ENCODE data around the gene AFMID.

GRCh38 chr17:78231991-78232858, 45.1 kb downstream of the AFMID start:
- TF ChIP-seq HMGXB4 (CRISPR knock-in tag; IDR thresholded peaks at IDR 0.05) (no peak; the same call in 1 of the 2 replicates), IRF1 (CRISPR knock-in tag; IDR thresholded peaks at IDR 0.05) (no peak), TCF7 (CRISPR knock-in tag; IDR thresholded peaks at IDR 0.05; ENCODE audit: low read depth) (no peak), CTCF (IDR thresholded peaks at IDR 0.05) (no peak), ESRRA (CRISPR knock-in tag; IDR thresholded peaks at IDR 0.05; ENCODE audit: borderline replicate concordance) (no peak), MAX (CRISPR knock-in tag; IDR thresholded peaks at IDR 0.05) (no peak), ZNF121 (CRISPR knock-in tag; IDR thresholded peaks at IDR 0.05) (no peak), NFE2L1 (CRISPR knock-in tag; IDR thresholded peaks at IDR 0.05) (no peak), FOXJ3 (CRISPR knock-in tag; IDR thresholded peaks at IDR 0.05; ENCODE audit: borderline replicate concordance) (no peak), IRF2 (CRISPR knock-in tag; IDR thresholded peaks at IDR 0.05; ENCODE audit: borderline replicate concordance, low read depth) (no peak), ATF3 (CRISPR knock-in tag; conservative IDR thresholded peaks at IDR 0.05) (no peak), TEAD1 (CRISPR knock-in tag; IDR thresholded peaks at IDR 0.05) (no peak), ZBTB21 (CRISPR knock-in tag; IDR thresholded peaks at IDR 0.05; ENCODE audit: borderline replicate concordance) (no peak)
